GM21717 (cell line): ENCODE results near the gene TBC1D3B.
"Not testable (repeated sequence)": the region's sequence is repeated elsewhere in the genome, so short reads cannot be mapped to it uniquely, and the experiment has no call there.

ENCODE experiments used
- ATAC-seq: cut with Tn5 transposase; IDR thresholded peaks from one replicate; pipeline ENCODE4 v1.9.1; 2021; ENCODE audit warnings: mild to moderate bottlenecking, moderate library complexity; ENCODE audit not compliant: unreplicated experiment

TBC1D3B gene

DNA sequence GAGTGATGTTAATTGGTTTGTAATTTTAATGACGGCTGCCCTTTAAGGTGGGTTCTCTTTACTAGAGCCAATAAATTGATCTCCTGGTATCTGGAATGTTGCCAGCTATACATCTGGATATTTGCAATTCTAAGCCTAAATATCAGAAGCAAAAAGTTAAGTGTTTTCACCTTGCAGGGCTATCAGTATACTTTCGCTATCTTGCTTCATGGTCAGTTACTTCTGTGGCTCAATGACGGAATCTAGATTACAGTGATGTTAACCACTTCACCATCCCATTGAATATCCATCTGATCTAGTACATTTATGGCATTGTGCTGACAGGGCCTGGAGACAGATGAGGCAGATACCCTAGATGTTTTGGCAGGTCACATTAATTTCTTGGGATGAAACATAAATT is 44.5 kb downstream of the TBC1D3B start:
- no peak for ATAC-seq

- ATAC-seq: no peak
Measured at GRCh38 chr17:36131421-36131820, 45.0 kb downstream of the TBC1D3B start.

GRCh38 chr17:36130346-36130745 is 46.1 kb downstream of the TBC1D3B start:
- ATAC-seq: no peak

DNA sequence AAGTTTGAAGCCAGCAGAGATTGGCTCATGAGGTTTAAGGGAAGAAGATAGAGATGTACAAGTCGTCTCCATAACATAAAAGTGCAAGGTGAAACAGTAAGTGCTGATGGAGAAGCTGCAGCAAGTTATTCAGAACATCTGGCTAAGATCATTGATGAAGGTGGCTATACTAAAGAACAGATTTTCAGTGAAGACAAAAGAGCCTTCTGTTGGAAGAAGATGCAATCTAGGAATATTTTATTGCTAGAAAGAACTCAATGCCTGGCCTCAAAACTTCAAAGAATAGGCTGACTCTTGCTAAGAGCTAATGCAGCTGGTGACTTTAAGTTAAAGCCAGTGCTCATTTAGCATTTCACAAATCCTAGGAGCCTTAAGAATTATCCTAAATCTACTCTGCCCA is 46.8 kb downstream of the TBC1D3B start:
- ATAC-seq: no peak

GRCh38 chr17:36128411-36128978 is 47.9 kb downstream of the TBC1D3B start:
- no peak for ATAC-seq

DNA sequence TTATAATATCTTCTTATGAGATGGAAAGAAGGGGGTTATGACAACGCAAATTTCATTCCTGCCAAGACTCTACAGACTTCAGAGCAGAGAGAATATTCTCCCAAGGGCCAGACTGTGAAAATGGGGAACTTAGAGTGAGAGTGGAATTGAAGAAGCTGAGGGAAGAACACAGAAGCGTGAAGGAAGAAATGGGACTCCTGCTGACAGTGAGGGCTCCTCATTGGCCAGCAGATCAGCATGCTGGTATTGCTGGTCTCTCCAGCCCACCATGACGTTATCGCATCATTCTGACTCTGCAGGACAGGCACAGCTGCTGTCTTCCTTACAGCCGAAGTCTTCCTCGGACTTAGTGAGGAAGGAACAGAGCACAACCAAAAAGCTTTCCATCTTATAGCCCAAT is 48.5 kb downstream of the TBC1D3B start:
- no peak for ATAC-seq

- ATAC-seq: peak; percentile 45
Measured at GRCh38 chr17:36127199-36127893, 49.1 kb downstream of the TBC1D3B start.

DNA sequence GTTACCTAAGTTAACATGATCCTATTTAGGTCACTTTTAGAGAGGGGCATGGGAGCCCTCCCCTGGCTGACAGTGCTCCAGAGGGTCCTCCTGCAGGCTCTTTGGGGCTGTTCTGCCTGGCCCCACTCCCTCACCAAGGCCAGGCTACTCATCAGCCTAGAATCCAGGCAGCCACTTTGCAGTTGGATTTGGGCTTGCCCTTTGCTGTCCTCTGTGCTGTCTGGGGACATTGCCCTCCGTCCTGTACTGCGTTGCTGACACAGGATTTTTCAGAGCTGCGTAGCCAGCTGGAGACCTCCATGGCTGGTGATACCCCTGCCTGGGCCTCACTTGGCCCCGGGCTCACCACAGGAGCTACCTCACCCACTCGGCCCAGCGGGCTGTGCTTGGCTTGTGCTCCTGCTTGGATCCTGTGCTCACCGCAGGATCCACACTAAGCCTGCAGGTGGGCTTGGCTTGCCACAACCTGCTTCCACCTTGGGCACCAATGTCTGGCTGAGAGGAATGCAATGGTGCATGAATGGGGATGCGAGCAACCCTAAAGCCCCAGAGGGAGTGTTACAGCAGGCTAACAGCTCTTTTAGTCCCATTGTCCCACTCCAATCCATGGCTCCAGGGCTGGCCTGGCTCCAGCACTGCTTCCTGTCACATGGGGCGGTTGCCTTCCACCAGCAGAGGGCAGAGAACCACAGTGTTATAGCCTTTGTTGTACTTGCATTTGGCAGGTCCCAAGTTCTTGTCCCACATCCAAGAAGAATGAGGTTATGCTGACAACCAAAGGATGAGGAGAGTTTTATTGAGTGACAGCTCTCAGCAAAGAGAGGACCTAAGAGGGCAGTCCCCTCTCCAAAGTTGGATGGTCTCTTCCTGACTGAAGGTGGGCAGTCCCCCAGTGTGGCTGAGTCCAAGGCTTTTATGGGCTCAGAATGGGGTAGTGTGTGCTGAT is 51.3 kb downstream of the TBC1D3B start:
- no peak for ATAC-seq

GRCh38 chr17:36123431-36123830 is 53.0 kb downstream of the TBC1D3B start:
- ATAC-seq: no peak

GRCh38 chr17:36121099-36121498 is 55.3 kb downstream of the TBC1D3B start:
- not testable (repeated sequence) for ATAC-seq

- ATAC-seq: no peak
Measured at GRCh38 chr17:36120221-36120620, 56.2 kb downstream of the TBC1D3B start.

DNA sequence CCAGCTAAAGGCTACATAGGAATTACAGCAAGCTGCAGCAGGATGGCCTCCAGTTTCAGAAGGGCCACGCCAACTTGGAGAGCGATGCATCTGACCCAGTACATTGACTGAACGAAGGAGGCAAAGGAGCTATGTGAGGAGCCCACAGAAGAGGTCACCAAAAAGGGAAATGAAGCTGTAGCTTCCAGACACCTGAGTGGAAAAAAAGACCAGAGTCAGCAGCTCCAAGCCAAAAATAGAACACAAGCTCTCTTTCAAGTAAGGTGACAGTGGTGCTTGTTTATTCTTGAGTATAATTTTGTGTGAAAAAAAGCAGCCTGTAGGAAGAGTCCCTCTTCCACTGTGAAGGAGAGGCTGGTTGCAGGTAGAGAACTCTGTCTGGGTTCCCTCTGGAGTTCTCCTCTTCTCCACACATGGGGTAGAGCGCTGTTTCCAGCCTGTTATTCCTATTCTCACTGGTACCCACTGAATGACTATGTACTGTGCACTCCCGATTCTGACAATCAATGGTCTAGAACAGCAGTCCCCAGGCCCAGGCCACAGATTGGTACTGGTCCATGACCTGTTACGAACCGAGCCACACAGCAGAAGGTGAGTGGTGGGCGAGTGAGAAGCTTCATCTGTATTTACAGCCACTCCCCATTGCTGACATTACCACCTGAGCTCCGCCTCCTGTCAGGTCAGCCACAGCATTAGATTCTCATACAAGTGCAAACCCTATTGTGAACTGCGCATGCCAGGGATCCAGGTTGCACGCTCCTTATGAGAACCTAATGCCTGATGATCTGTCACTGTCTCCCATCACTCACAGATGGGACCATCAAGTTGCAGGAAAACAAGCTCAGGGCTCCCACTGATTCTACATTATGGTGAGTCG is 57.7 kb downstream of the TBC1D3B start:
- peak; percentile 15 for ATAC-seq

- peak; percentile 72 for ATAC-seq
Measured at GRCh38 chr17:36117505-36118382, 58.7 kb downstream of the TBC1D3B start.
